ENCODE data around the gene EPN1. TPM values are rescaled to one million over a fixed set of nuclear protein-coding genes. Genes with fewer than 3 reads are reported as not detected.

EPN1 gene
- polyA plus RNA-seq, 1 donor (not counting 4 experiments of a cell fraction or from before 2014, with no cell fraction given), result 23.3 TPM

DNA sequence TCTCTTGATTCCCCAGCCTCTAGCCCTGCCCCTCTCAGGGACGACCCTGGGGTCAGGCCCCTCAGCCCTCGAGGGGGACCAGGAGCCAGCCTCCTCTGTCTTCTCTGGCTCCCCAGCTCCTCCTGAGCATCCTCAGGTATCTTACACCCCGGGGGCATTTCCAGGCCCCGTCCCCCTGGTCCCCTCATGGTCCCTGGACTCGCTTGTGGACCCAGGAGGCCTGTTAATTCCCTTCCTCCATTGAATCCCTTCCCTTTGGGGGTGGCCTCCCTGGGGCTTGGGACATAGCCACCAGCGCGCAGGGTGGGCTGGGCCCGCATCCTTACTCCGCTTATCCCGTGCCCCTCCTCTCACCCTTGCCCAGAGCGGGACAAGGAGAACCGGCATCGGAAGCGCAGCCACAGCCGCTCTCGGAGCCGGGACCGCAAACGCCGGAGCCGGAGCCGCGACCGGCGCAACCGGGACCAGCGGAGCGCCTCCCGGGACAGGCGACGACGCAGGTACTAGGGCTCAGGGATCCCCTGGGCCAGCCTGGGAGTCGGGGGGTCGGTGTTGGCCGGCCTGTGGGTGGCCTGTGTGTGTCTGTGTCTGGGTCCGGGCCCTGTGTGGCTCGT is 16.1 kb upstream of the EPN1 start:
- H3K27ac ChIP-seq (ENCODE audit: control insufficient read depth, insufficient read depth, low read length), result no peak overlapping the region
- dilution Hi-C loops (cut with MboI; ENCODE audit: extremely low pct_ligation_motif_present, low sequenced_read_pairs), result no loop called here
- no peak overlapping the region for H3K4me3 ChIP-seq (ENCODE audit: control insufficient read depth in 2 of 3, extremely low read depth in 1 of 3, insufficient read depth in 2 of 3, low read depth in 1 of 3, low read length in 3 of 3)
- H2AFZ ChIP-seq (ENCODE audit: control insufficient read depth, low read length), result no peak overlapping the region
- H3K4me1 ChIP-seq (ENCODE audit: control insufficient read depth, extremely low read depth, insufficient read depth, low read length), result peaks cover 19% of the 10 kb centered on the region
- H4K20me1 ChIP-seq (ENCODE audit: control insufficient read depth, extremely low read depth, insufficient read depth, low read length), result peaks cover 38% of the 10 kb centered on the region
- H3K9me3 ChIP-seq (ENCODE audit: control insufficient read depth, low read depth, low read length), result no peaks in the 10 kb centered on the region
- no peaks in the 10 kb centered on the region for H3K9me1 ChIP-seq (ENCODE audit: control insufficient read depth, extremely low read depth, insufficient read depth, low read length)
- no peak for FAIRE-seq
- DNase-seq (ENCODE audit: low read depth, low spot score), result no peak
- H3K9ac ChIP-seq (ENCODE audit: control insufficient read depth, extremely low read depth, insufficient read depth, low read length), result no peak overlapping the region
- H3K79me2 ChIP-seq (ENCODE audit: control insufficient read depth, insufficient read depth, low read length), result peaks cover 89% of the 10 kb centered on the region
- no peak for TF ChIP-seq EZH2 (IDR thresholded peaks at IDR 0.05; ENCODE audit: low read length)
- TF ChIP-seq, protein P1, sequence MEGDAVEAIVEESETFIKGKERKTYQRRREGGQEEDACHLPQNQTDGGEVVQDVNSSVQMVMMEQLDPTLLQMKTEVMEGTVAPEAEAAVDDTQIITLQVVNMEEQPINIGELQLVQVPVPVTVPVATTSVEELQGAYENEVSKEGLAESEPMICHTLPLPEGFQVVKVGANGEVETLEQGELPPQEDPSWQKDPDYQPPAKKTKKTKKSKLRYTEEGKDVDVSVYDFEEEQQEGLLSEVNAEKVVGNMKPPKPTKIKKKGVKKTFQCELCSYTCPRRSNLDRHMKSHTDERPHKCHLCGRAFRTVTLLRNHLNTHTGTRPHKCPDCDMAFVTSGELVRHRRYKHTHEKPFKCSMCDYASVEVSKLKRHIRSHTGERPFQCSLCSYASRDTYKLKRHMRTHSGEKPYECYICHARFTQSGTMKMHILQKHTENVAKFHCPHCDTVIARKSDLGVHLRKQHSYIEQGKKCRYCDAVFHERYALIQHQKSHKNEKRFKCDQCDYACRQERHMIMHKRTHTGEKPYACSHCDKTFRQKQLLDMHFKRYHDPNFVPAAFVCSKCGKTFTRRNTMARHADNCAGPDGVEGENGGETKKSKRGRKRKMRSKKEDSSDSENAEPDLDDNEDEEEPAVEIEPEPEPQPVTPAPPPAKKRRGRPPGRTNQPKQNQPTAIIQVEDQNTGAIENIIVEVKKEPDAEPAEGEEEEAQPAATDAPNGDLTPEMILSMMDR (optimal IDR thresholded peaks at IDR 0.05 in 1 of 3, IDR thresholded peaks at IDR 0.05 in 1 of 3, conservative IDR thresholded peaks at IDR 0.05 in 1 of 3; ENCODE audit: extremely low read depth in 1 of 3, insufficient read depth in 2 of 3, low read length in 3 of 3), result no peak
- H3K27me3 ChIP-seq (ENCODE audit: control insufficient read depth, extremely low read depth, insufficient read depth, low read length), result no peaks in the 10 kb centered on the region
- peaks cover 40 to 56% of the 10 kb centered on the region in 2 experiments for H3K36me3 ChIP-seq (ENCODE audit: control insufficient read depth in 2 of 2, extremely low read depth in 1 of 2, insufficient read depth in 2 of 2, low read length in 2 of 2)
- H3K4me2 ChIP-seq (ENCODE audit: control insufficient read depth, extremely low read depth, insufficient read depth, low read depth, low read length), result no peak overlapping the region

- no peaks in the 10 kb centered on the region for H3K9me3 ChIP-seq (ENCODE audit: control insufficient read depth, low read depth, low read length)
- no peak for FAIRE-seq
- dilution Hi-C loops (cut with MboI; ENCODE audit: extremely low pct_ligation_motif_present, low sequenced_read_pairs), result no loop called here
- peaks cover 19% of the 10 kb centered on the region for H3K4me1 ChIP-seq (ENCODE audit: control insufficient read depth, extremely low read depth, insufficient read depth, low read length)
- H3K79me2 ChIP-seq (ENCODE audit: control insufficient read depth, insufficient read depth, low read length), result peaks cover 96% of the 10 kb centered on the region
- peaks cover 38% of the 10 kb centered on the region for H4K20me1 ChIP-seq (ENCODE audit: control insufficient read depth, extremely low read depth, insufficient read depth, low read length)
- peaks cover 46 to 58% of the 10 kb centered on the region in 2 experiments for H3K36me3 ChIP-seq (ENCODE audit: control insufficient read depth in 2 of 2, extremely low read depth in 1 of 2, insufficient read depth in 2 of 2, low read length in 2 of 2)
- no peak overlapping the region for H3K4me2 ChIP-seq (ENCODE audit: control insufficient read depth, extremely low read depth, insufficient read depth, low read depth, low read length)
- TF ChIP-seq, protein P1 (optimal IDR thresholded peaks at IDR 0.05 in 1 of 3, IDR thresholded peaks at IDR 0.05 in 1 of 3, conservative IDR thresholded peaks at IDR 0.05 in 1 of 3; ENCODE audit: extremely low read depth in 1 of 3, insufficient read depth in 2 of 3, low read length in 3 of 3), result no peak
- TF ChIP-seq EZH2 (IDR thresholded peaks at IDR 0.05; ENCODE audit: low read length), result no peak
- H3K9ac ChIP-seq (ENCODE audit: control insufficient read depth, extremely low read depth, insufficient read depth, low read length), result no peak overlapping the region
- H3K27me3 ChIP-seq (ENCODE audit: control insufficient read depth, extremely low read depth, insufficient read depth, low read length), result no peaks in the 10 kb centered on the region
- H3K4me3 ChIP-seq (ENCODE audit: control insufficient read depth in 2 of 3, extremely low read depth in 1 of 3, insufficient read depth in 2 of 3, low read depth in 1 of 3, low read length in 3 of 3), result no peak overlapping the region
- H2AFZ ChIP-seq (ENCODE audit: control insufficient read depth, low read length), result no peak overlapping the region
- no peaks in the 10 kb centered on the region for H3K9me1 ChIP-seq (ENCODE audit: control insufficient read depth, extremely low read depth, insufficient read depth, low read length)
- H3K27ac ChIP-seq (ENCODE audit: control insufficient read depth, insufficient read depth, low read length), result no peak overlapping the region
- no peak for DNase-seq (ENCODE audit: low read depth, low spot score)
These were observed 15.2 kb upstream of the EPN1 start for GRCh38 chr19:55659822-55660221.
